Pancreas (tissue), 10 donors: ENCODE results near the gene SYNE3. TPM values are rescaled to one million over a fixed set of nuclear protein-coding genes. Genes with fewer than 3 reads are reported as not detected.

ENCODE experiments used
- ATAC-seq, 4 donors: fragments of 200-7000 bp; cut with Tn5 transposase; one replicate each; pipeline versions ENCODE4 v1.8.0 to v1.9.1; 2020; ENCODE audit warnings: mild to moderate bottlenecking in 4 of 4, moderate library complexity in 4 of 4
- DNase-seq, 6 donors: peaks; one replicate each; pipeline ENCODE4 v3.0.0-alpha.2; 2020
- FAIRE-seq: peaks from 2 replicates; lab custom pipeline; 2012; peaks lifted over from hg19 to GRCh38; lab: Jason Lieb, UNC
- H3K27ac ChIP-seq, 4 donors: fragments of 200-600 bp; sonication (generic); 1 replicate in 3 of 4; 2 replicates in 1 of 4; pipeline versions ENCODE4 v1.5.0 to v1.8.0; 2020
- H3K27me3 ChIP-seq, 4 donors: fragments of 200-600 bp; one replicate each; pipeline ENCODE4 v1.8.0; 2021
- H3K36me3 ChIP-seq, 3 donors: fragments of 200-600 bp; sonication (generic) in 1 of 3; one replicate each; pipeline versions ENCODE4 v1.5.0 to v1.8.0; 2020 to 2021
- H3K4me1 ChIP-seq, 3 donors: fragments of 200-600 bp; one replicate each; pipeline ENCODE4 v1.8.0; 2021
- H3K4me3 ChIP-seq, 4 donors: fragments of 200-600 bp; sonication (generic) in 2 of 4; one replicate each; pipeline versions ENCODE4 v1.5.0 to v1.8.0; 2020 to 2021
- H3K9me3 ChIP-seq, 4 donors: fragments of 200-600 bp; one replicate each; pipeline ENCODE4 v1.8.0; 2021
- WGBS, 2 donors: extraction: QIAGEN DNeasy Blood & Tissue Kit; methylation state at CpG; one replicate each; pipeline ENCODE4 v1.1.7; 2013; 5-methylcytosine and 5-hydroxymethylcytosine counted together
- intact Hi-C, 3 donors: fragments of 100-400 bp; cut with DNase I; formaldehyde crosslinking; loops; one replicate each; pipeline versions ENCODE4 v1.11.1 to v1.14.2; 2022
- polyA plus RNA-seq, 2 donors: library from polyadenylated mRNA; stranded (reverse); fragments of 200-250 nt; gene quantifications; one replicate each; pipeline ENCODE4 v1.2.3, GENCODE V29; 2013
- total RNA-seq, 6 donors: library from RNA; stranded (reverse); fragmentation: NEBNext Ultra II Directional in 4 of 6; extraction: Animal tissue kit (Norgen Biotek cat#: 25700) in 4 of 6; gene quantifications; one replicate each; pipeline versions ENCODE4 v1.2.1 to v1.2.4, GENCODE V29; 2021 to 2023
- TF ChIP-seq, protein P1 (sequence below), 4 donors: fragments of 200-600 bp; sonication (generic) in 3 of 4; IDR thresholded peaks; one replicate each; pipeline versions ENCODE4 v1.5.0 to v1.8.0; 2021; ENCODE audit warnings: antibody characterized with exemption in 4 of 4
- donor health status: healthy with polysubstance abuse.
- donor health status: DM: no; HTN: no; CAD: no; lungs with moderate emphysema.
- donor health status: DM: no; HTN: no; CAD: no.
- donor health status: control.
- donor health status: control.
- donor health status: Bipolar disorder and iron deficiency.
- donor health status: DM: yes; HTN: yes; CAD: no.
- donor health status: DM: no; HTN: no; CAD: no.
- donor health status: DM: no; HTN: no; CAD: no.
- donor health status: DM: yes; HTN: yes; CAD: no.

The SYNE3 gene
- total and polyA plus RNA-seq, 8 donors = 0.54 to 4.5 (median 2.0) TPM

DNA sequence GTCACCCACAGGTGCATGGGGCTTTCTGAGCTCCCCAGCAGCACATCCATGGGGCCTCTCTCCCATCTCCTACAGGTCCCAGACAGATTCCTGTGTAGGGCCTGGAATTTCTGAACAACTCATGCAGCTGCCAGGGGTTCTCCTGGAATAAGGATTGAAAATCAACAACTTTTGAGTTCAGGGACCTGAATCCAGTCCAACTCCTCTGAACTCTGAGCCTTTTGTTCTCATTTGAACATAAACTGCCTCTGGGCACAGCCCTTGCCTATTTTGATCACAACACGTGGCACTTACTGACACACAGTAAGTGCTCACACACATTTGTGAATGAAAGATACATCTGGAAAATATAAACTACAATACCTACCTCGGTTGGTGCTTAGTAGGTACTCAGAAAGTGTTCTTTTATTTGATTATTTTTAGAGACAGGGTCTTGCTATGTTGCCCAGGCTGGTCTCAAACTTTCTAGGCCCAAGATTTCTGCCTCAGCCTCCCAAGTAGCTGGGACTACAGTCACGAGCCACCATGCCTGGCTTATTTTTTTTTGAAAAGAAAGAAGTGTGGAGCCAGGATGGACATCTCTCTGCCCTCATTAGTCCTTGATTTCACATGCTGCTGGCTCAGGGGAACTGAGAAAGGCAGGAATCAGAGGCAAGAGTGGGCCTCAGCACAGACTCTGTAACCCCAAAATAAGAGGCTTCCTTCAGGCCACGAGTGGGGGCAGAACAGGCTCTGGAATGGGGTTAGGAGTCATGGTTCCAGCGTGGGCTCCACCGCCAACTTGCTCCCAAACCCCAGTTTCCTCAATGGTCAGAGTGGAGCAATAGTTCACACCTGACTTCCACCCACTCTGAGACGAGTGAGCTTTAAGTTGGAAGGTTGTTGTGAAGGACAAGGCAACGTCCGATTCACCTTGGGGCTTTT is 27.0 kb downstream of the SYNE3 start:
- H3K4me1 ChIP-seq = no peaks in the 10 kb centered on the region
- H3K4me3 ChIP-seq = no peak overlapping the region
- 77 to 81% methylated on average over 9 of the region's 9 CpGs for WGBS, 2 donors
- ATAC-seq (no peak), DNase-seq (no peak), FAIRE-seq (no peak)
- H3K27ac ChIP-seq = no peak overlapping the region
- no peaks in the 10 kb centered on the region for H3K9me3 ChIP-seq
- H3K36me3 ChIP-seq = no peaks in the 10 kb centered on the region
- TF ChIP-seq, protein P1, sequence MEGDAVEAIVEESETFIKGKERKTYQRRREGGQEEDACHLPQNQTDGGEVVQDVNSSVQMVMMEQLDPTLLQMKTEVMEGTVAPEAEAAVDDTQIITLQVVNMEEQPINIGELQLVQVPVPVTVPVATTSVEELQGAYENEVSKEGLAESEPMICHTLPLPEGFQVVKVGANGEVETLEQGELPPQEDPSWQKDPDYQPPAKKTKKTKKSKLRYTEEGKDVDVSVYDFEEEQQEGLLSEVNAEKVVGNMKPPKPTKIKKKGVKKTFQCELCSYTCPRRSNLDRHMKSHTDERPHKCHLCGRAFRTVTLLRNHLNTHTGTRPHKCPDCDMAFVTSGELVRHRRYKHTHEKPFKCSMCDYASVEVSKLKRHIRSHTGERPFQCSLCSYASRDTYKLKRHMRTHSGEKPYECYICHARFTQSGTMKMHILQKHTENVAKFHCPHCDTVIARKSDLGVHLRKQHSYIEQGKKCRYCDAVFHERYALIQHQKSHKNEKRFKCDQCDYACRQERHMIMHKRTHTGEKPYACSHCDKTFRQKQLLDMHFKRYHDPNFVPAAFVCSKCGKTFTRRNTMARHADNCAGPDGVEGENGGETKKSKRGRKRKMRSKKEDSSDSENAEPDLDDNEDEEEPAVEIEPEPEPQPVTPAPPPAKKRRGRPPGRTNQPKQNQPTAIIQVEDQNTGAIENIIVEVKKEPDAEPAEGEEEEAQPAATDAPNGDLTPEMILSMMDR (IDR thresholded peaks at IDR 0.05) = no peak
- intact Hi-C loops = no loop called here
- H3K27me3 ChIP-seq = no peaks in the 10 kb centered on the region

DNA sequence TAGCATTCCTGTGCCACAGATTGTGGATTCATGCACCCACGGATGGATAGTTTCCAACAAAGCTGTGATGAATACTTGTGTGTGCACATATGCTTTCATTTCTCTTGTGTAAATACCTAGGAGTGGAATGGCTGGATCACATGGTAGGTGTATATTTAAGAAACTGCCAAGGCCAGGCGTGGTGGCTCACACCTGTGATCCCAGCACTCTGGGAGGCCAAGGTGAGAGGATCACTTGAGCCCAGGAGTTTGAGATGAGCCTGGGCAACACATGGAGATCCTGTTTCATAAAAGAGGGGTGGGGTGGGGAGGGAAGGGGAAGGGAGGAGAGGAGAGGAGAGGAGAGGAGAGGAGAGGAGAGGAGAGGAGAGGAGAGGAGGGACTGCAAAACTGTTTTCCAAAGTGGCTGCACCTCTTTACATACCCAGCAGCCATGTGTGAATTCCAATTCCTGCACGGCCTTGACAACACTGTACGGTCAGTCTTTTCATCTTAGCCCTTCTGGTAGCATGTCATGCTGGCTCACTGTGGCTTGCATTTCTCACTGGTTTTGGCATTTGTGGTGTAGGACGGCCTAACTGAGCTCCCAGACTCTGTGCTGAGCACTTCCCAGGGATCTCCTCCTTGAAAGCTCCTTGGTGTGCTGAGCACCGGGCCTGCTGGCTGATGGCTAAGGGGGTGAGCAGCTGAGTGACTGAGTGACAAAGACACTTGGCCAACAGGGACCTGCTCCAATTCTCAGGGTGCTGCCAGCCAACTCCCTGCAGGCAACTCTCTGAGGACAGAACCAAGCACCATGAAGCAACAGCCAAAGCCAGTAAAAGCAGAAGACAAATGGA is 27.9 kb downstream of the SYNE3 start:
- H3K36me3 ChIP-seq = no peaks in the 10 kb centered on the region
- H3K4me3 ChIP-seq = no peak overlapping the region
- H3K27me3 ChIP-seq = no peaks in the 10 kb centered on the region
- no peak for ATAC-seq
- H3K4me1 ChIP-seq = peaks cover 0 to 3% (median 0%) of the 10 kb centered on the region in 3 donors
- intact Hi-C loops = no loop called here
- TF ChIP-seq, protein P1 (IDR thresholded peaks at IDR 0.05) = no peak
- FAIRE-seq = no peak
- 82 to 84% methylated on average over 6 of the region's 6 CpGs for WGBS, 2 donors
- no peak overlapping the region for H3K27ac ChIP-seq
- no peak for DNase-seq
- H3K9me3 ChIP-seq = no peaks in the 10 kb centered on the region

DNA sequence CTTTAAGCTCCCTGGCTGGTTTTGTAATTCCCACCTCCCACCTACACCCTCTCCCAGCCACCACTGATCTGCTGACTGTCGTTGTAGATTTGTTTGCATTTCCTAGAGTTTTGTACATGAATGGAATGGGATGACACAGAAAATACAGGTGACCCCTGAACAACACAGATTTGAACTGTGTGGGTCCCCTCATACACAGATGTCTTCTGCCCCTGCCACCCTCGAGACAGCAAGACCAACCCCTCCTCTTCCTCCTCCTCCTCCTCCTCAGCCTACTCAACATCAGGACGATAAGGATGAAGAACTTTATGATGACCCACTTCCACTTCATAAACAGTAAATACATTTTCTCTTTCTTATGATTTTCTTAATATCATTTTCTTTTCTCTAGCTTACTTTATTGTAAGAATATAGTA is 28.8 kb downstream of the SYNE3 start:
- H3K4me1 ChIP-seq = peaks cover 0 to 5% (median 0%) of the 10 kb centered on the region in 3 donors
- DNase-seq (no peak), FAIRE-seq (no peak), ATAC-seq (no peak)
- H3K9me3 ChIP-seq = no peaks in the 10 kb centered on the region
- intact Hi-C loops = no loop called here
- TF ChIP-seq, protein P1 (IDR thresholded peaks at IDR 0.05) = no peak
- 41 to 50% methylated on average over 3 of the region's 3 CpGs for WGBS, 2 donors
- H3K27me3 ChIP-seq = no peaks in the 10 kb centered on the region
- no peaks in the 10 kb centered on the region for H3K36me3 ChIP-seq
- H3K27ac ChIP-seq = no peak overlapping the region
- no peak overlapping the region for H3K4me3 ChIP-seq

DNA sequence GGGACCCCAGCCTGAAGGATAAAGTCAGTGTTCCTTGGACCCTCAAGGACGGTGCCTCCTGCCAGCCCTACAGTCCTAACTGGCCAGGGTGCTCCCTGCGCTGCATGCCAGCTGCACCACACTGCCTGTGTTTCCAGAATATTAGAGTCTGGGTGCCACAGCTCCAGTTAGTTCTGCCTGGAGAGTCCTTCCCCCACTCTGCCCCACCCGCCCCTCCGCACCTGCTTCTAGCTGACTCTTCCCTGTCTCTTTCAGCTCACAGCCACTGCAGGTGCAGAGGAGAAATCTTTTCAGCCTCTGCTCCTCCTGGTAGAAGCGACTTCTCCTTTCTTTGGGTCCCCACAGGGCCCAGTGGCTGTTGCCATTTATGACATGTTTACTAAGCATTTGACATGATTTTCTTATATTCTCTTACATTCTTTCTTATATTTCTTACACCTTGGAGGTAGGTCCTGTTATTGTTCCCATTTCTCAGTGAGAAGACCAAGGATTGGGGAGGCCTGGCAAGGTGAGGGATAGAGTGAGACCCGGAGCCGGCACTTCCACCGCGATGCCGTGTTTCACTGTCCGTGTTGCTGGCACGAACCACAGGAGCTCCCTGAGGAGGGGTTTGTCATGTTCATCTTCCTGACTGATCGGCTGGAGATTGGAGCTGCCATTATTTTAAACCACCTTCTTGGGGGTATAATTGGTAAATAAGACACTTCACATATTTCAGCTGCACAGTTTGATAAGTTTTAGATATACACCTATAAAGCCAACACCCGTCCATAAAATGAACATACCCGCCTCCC is 29.4 kb downstream of the SYNE3 start:
- TF ChIP-seq, protein P1 (IDR thresholded peaks at IDR 0.05) = no peak
- DNase-seq (no peak), ATAC-seq (no peak), FAIRE-seq (no peak)
- Histone ChIP-seq H3K27me3 (no peaks in the 10 kb centered on the region), H3K9me3 (no peaks in the 10 kb centered on the region), H3K4me3 (no peak overlapping the region), H3K27ac (no peak overlapping the region), H3K4me1 (peaks cover 0 to 5% (median 0%) of the 10 kb centered on the region in 3 donors), H3K36me3 (no peaks in the 10 kb centered on the region)
- 75 to 81% methylated on average over 15 of the region's 15 CpGs for WGBS, 2 donors
- intact Hi-C loops = no loop called here
